HepG2 (cell line): ENCODE data around the gene TOPORS. TPM values are rescaled to one million over a fixed set of nuclear protein-coding genes. Genes with fewer than 3 reads are reported as not detected.
A peak's percentile ranks its signal among the peaks of the same experiment; 100 is the strongest.

Experiments
- BORCS8-MEF2B ChIP-seq: sonication (generic); formaldehyde crosslinking; IDR thresholded peaks from 2 replicates; pipeline ENCODE4 v1.8.0; 2022; ENCODE audit warnings: mild to moderate bottlenecking, missing genetic modification reagents
- DPF2 ChIP-seq: sonication (generic); formaldehyde crosslinking; IDR thresholded peaks from 2 replicates; pipeline ENCODE4 v1.4.0; 2020; ENCODE audit warnings: mild to moderate bottlenecking, low read depth, missing genetic modification reagents, borderline replicate concordance
- EEA1 ChIP-seq: sonication (generic); formaldehyde crosslinking; IDR thresholded peaks from 2 replicates; pipeline ENCODE4 v1.5.1; 2020; ENCODE audit warnings: mild to moderate bottlenecking, missing genetic modification reagents, borderline replicate concordance
- ELF1 ChIP-seq: sonication (generic); formaldehyde crosslinking; IDR thresholded peaks from 2 replicates; pipeline ENCODE4 v1.4.0; 2020; ENCODE audit warnings: missing genetic modification reagents
- ETV5 ChIP-seq: IDR thresholded peaks from 2 replicates; pipeline ENCODE4 v1.6.1; 2018; ENCODE audit warnings: missing biosample characterization, missing genetic modification reagents, inconsistent platforms, borderline replicate concordance
- HDAC2 ChIP-seq: sonication (generic); formaldehyde crosslinking; IDR thresholded peaks from 2 replicates; pipeline ENCODE4 v1.4.0; 2020; ENCODE audit warnings: missing genetic modification reagents
- HNRNPLL ChIP-seq: fragments of 200-400 bp; formaldehyde crosslinking; IDR thresholded peaks from 2 replicates; pipeline ENCODE4 v1.6.1; 2017; ENCODE audit warnings: mild to moderate bottlenecking, low read depth, low read length; ENCODE audit not compliant: poor library complexity, severe bottlenecking
- HOXA5 ChIP-seq: sonication (generic); formaldehyde crosslinking; IDR thresholded peaks from 2 replicates; pipeline ENCODE4 v1.4.0; 2020; ENCODE audit warnings: missing genetic modification reagents
- IKZF1 ChIP-seq: fragments of 450-650 bp; IDR thresholded peaks from 2 replicates; pipeline ENCODE4 v1.7.1; 2016
- KMT2A ChIP-seq: sonication (generic); formaldehyde crosslinking; IDR thresholded peaks from 2 replicates; pipeline ENCODE4 v1.4.0; 2020; ENCODE audit warnings: missing genetic modification reagents
- RFXAP ChIP-seq: sonication (generic); formaldehyde crosslinking; IDR thresholded peaks from 2 replicates; pipeline ENCODE4 v1.4.0; 2020; ENCODE audit warnings: missing genetic modification reagents, borderline replicate concordance
- SAP130 ChIP-seq: IDR thresholded peaks from 2 replicates; pipeline ENCODE4 v1.6.1; 2016; ENCODE audit warnings: low read depth
- SIX1 ChIP-seq: sonication (generic); formaldehyde crosslinking; IDR thresholded peaks from 2 replicates; pipeline ENCODE4 v1.4.0; 2020; ENCODE audit warnings: missing genetic modification reagents, borderline replicate concordance
- SOX6 ChIP-seq, 2 experiments: fragments of 450-650 bp in 1 of 2; sonication (generic) in 1 of 2; formaldehyde crosslinking in 1 of 2; IDR thresholded peaks; 2 replicates each; pipeline versions ENCODE4 v1.4.0 to v1.6.1; 2017 to 2020; ENCODE audit warnings: antibody characterized with exemption in 1 of 2, mild to moderate bottlenecking in 1 of 2, missing genetic modification reagents in 1 of 2
- TEAD3 ChIP-seq: optimal IDR thresholded peaks from 2 replicates; pipeline ENCODE3; 2016; ENCODE audit warnings: borderline replicate concordance
- TGIF2 ChIP-seq: IDR thresholded peaks from 2 replicates; pipeline ENCODE4 v1.6.1; 2016; ENCODE audit warnings: control low read depth, missing compliant biosample characterization
- ZBTB42 ChIP-seq: sonication (generic); formaldehyde crosslinking; IDR thresholded peaks from 2 replicates; pipeline ENCODE4 v1.5.0; 2020; ENCODE audit warnings: mild to moderate bottlenecking, missing genetic modification reagents
- ZNF143 ChIP-seq: sonication (generic); formaldehyde crosslinking; IDR thresholded peaks from 2 replicates; pipeline ENCODE4 v1.4.0; 2020; ENCODE audit warnings: missing genetic modification reagents
- ZNF292 ChIP-seq: sonication (generic); formaldehyde crosslinking; IDR thresholded peaks from 2 replicates; pipeline ENCODE4 v1.8.1; 2022; ENCODE audit warnings: mild to moderate bottlenecking, low read depth, missing genetic modification reagents, borderline replicate concordance
- ZNF552 ChIP-seq: sonication (generic); formaldehyde crosslinking; IDR thresholded peaks from 2 replicates; pipeline ENCODE4 v1.9.0; 2022; ENCODE audit warnings: missing genetic modification reagents, mild to moderate bottlenecking, borderline replicate concordance
- ZNF589 ChIP-seq: sonication (generic); formaldehyde crosslinking; conservative IDR thresholded peaks from 2 replicates; pipeline ENCODE4 v1.8.0; 2022; ENCODE audit warnings: mild to moderate bottlenecking, moderate library complexity, missing genetic modification reagents
- ZNF598 ChIP-seq: sonication (generic); formaldehyde crosslinking; IDR thresholded peaks from 2 replicates; pipeline ENCODE4 v1.5.1; 2020; ENCODE audit warnings: mild to moderate bottlenecking, missing genetic modification reagents, borderline replicate concordance
- polyA plus RNA-seq, 8 experiments: library from polyadenylated mRNA; depleted of rRNA in 3 of 8; stranded (reverse) in 7 of 8; unstranded in 1 of 8; fragments of >200 nt; fragmentation: Illumina TruSeq in 4 of 8; extraction: Trizol in 4 of 8; gene quantifications; 2 replicates each; pipeline versions ENCODE4 v1.2.1 to v1.2.3, GENCODE V29; 2011 to 2016; ENCODE audit warnings: low read depth in 4 of 8, missing spikeins in 1 of 8, mixed read lengths in 1 of 8; ENCODE audit not compliant: insufficient read depth in 1 of 8
- total RNA-seq, 5 experiments: library from RNA; depleted of rRNA; stranded (reverse); fragments of >200 nt; fragmentation: Illumina TruSeq; extraction: Trizol; gene quantifications; 2 replicates each; pipeline ENCODE4 v1.2.3, GENCODE V29; 2016; ENCODE audit warnings: low read depth in 1 of 5
- TF ChIP-seq, protein P1 (sequence below): sonication (generic); formaldehyde crosslinking; IDR thresholded peaks from 2 replicates; pipeline ENCODE4 v1.5.1; 2020; ENCODE audit warnings: mild to moderate bottlenecking, missing genetic modification reagents, moderate library complexity
- TF ChIP-seq, protein P2 (sequence below): IDR thresholded peaks from 2 replicates; pipeline ENCODE4 v1.6.1; 2016; ENCODE audit warnings: missing genetic modification reagents, missing compliant biosample characterization

Gene TOPORS
- total and polyA plus RNA-seq, 2 of the 13 experiments (the other 11 are each of a cell fraction or from before 2014, with no cell fraction given), result 6.8 to 19.6 TPM

- TF ChIP-seq ETV5 (CRISPR knock-in tag) (no peak), IKZF1 (no peak), EEA1 (CRISPR knock-in tag) (no peak), HOXA5 (0 out of 2 replicates have a peak, but pooled peaks have one; percentile 6), BORCS8-MEF2B (CRISPR knock-in tag) (0 out of 2 replicates have a peak, but pooled peaks have one; percentile 28), HNRNPLL (no peak), KMT2A (CRISPR knock-in tag) (0 out of 2 replicates have a peak, but pooled peaks have one; percentile 39), ZNF292 (CRISPR knock-in tag) (0 out of 2 replicates have a peak, but pooled peaks have one; percentile 15), RFXAP (no peak), TEAD3 (peak; percentile 2), SOX6 (IDR thresholded peaks at IDR 0.05) (no peak), SOX6 (CRISPR knock-in tag; IDR thresholded peaks at IDR 0.05) (peak; percentile 23), DPF2 (no peak), TGIF2 (CRISPR knock-in tag) (no peak), SIX1 (CRISPR knock-in tag) (0 out of 2 replicates have a peak, but pooled peaks have one; percentile 38), ZBTB42 (CRISPR knock-in tag) (0 out of 2 replicates have a peak, but pooled peaks have one; percentile 17), HDAC2 (CRISPR knock-in tag) (peak; percentile 12; the same call in 1 of the 2 replicates), ZNF552 (CRISPR knock-in tag) (no peak), SAP130 (peak; percentile 47; the same call in 1 of the 2 replicates), ZNF598 (CRISPR knock-in tag) (no peak), ELF1 (CRISPR knock-in tag) (no peak), ZNF143 (CRISPR knock-in tag) (peak; percentile 78), ZNF589 (no peak)
- TF ChIP-seq, protein P1, sequence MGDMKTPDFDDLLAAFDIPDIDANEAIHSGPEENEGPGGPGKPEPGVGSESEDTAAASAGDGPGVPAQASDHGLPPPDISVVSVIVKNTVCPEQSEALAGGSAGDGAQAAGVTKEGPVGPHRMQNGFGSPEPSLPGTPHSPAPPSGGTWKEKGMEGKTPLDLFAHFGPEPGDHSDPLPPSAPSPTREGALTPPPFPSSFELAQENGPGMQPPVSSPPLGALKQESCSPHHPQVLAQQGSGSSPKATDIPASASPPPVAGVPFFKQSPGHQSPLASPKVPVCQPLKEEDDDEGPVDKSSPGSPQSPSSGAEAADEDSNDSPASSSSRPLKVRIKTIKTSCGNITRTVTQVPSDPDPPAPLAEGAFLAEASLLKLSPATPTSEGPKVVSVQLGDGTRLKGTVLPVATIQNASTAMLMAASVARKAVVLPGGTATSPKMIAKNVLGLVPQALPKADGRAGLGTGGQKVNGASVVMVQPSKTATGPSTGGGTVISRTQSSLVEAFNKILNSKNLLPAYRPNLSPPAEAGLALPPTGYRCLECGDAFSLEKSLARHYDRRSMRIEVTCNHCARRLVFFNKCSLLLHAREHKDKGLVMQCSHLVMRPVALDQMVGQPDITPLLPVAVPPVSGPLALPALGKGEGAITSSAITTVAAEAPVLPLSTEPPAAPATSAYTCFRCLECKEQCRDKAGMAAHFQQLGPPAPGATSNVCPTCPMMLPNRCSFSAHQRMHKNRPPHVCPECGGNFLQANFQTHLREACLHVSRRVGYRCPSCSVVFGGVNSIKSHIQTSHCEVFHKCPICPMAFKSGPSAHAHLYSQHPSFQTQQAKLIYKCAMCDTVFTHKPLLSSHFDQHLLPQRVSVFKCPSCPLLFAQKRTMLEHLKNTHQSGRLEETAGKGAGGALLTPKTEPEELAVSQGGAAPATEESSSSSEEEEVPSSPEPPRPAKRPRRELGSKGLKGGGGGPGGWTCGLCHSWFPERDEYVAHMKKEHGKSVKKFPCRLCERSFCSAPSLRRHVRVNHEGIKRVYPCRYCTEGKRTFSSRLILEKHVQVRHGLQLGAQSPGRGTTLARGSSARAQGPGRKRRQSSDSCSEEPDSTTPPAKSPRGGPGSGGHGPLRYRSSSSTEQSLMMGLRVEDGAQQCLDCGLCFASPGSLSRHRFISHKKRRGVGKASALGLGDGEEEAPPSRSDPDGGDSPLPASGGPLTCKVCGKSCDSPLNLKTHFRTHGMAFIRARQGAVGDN (CRISPR knock-in tag), result peak; percentile 13; the same call in 1 of the 2 replicates
- TF ChIP-seq, protein P2, sequence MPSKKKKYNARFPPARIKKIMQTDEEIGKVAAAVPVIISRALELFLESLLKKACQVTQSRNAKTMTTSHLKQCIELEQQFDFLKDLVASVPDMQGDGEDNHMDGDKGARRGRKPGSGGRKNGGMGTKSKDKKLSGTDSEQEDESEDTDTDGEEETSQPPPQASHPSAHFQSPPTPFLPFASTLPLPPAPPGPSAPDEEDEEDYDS (CRISPR knock-in tag), result no peak
These were observed 27.3 kb downstream of the TOPORS start (continued) for GRCh38 chr9:32524892-32525708.
